Dendritic cell treated with granulocyte-macrophage colony-stimulating factor and Interleukin-4, amounts not matched to agents 40 ng/mL and 50 ng/mL, for 4 days (primary cell): Measurements from ENCODE around the gene BPIFB1.

Experiments used
- H3K27ac Mint-ChIP-seq: one replicate; pipeline ENCODE4 v1.8.0; 2022; ENCODE audit warnings: mild to moderate bottlenecking, mixed read lengths
- H3K27me3 Mint-ChIP-seq: one replicate; pipeline ENCODE4 v1.8.0; 2022; ENCODE audit warnings: mild to moderate bottlenecking, mixed read lengths
- H3K36me3 Mint-ChIP-seq: one replicate; pipeline ENCODE4 v1.8.0; 2022; ENCODE audit warnings: low read depth, mixed read lengths
- H3K4me1 Mint-ChIP-seq: one replicate; pipeline ENCODE4 v1.8.0; 2022; ENCODE audit warnings: low read depth, mixed read lengths
- H3K4me3 Mint-ChIP-seq: one replicate; pipeline ENCODE4 v1.8.0; 2022; ENCODE audit warnings: mild to moderate bottlenecking, moderate library complexity, mixed read lengths
- H3K9me3 Mint-ChIP-seq: one replicate; pipeline ENCODE4 v1.8.0; 2022; ENCODE audit warnings: mixed read lengths
- intact Hi-C: fragments of 100-400 bp; cut with micrococcal nuclease; formaldehyde crosslinking; loops from one replicate; pipeline ENCODE4 v1.15.0; 2022

The BPIFB1 gene

DNA sequence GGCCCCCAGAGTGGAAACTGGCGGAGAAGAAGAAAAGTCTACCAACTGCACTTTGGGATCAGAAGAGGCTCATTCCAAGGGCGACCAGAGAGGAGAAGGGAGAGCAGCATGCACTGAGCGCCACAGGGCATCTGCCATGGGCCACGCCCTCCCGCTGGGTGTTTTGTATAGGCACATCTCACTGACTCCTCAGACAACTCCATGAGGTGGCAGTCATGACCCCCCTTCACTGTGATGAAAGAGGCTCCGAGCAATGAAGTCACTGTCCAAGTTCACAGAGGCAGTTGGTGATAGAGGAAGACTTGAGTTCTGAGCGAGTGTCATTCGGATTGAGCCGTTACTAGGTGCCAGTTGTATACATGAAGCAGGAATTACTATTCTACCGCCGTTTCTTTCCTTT lies 15.4 kb downstream of the BPIFB1 start:
- intact Hi-C loops = no loop called here
- Mint-ChIP-seq H3K36me3 (no peaks in the 10 kb centered on the region), H3K27me3 (peaks cover 14% of the 10 kb centered on the region), H3K27ac (no peak overlapping the region), H3K4me3 (no peak overlapping the region), H3K4me1 (peaks cover 4% of the 10 kb centered on the region), H3K9me3 (no peaks in the 10 kb centered on the region)

DNA sequence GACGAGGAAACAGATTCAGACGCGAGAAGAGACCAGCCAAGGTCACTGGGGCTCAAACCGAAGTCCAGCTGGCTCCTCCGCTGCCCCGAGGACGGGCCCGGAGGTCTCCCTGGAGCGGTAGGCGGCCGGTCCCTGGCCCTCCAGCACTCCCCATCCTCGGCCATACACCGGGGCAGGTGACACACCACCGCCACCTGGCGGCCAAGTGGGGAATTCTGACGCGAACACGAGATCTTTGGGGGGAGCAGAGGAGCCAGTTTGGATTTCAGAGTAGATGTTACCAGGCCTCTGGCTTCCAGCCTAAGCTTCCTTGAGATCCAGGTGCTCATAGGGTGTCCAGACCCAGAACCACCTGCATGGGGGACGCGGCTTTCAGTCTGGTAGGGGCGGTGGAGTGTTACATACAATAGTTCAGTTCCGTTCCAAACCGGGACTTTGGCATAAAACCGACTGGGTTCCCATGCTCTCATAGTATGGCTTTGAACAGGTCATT lies 16.1 kb downstream of the BPIFB1 start:
- peaks cover 14% of the 10 kb centered on the region for H3K27me3 Mint-ChIP-seq
- intact Hi-C loops = loop anchor here (1.0 kb wide), 1 partner anchor 397 kb away; no protein-coding TSS in a partner anchor
- no peaks in the 10 kb centered on the region for H3K9me3 Mint-ChIP-seq
- H3K27ac Mint-ChIP-seq = no peak overlapping the region
- H3K36me3 Mint-ChIP-seq = no peaks in the 10 kb centered on the region
- peaks cover 4% of the 10 kb centered on the region for H3K4me1 Mint-ChIP-seq
- no peak overlapping the region for H3K4me3 Mint-ChIP-seq

DNA sequence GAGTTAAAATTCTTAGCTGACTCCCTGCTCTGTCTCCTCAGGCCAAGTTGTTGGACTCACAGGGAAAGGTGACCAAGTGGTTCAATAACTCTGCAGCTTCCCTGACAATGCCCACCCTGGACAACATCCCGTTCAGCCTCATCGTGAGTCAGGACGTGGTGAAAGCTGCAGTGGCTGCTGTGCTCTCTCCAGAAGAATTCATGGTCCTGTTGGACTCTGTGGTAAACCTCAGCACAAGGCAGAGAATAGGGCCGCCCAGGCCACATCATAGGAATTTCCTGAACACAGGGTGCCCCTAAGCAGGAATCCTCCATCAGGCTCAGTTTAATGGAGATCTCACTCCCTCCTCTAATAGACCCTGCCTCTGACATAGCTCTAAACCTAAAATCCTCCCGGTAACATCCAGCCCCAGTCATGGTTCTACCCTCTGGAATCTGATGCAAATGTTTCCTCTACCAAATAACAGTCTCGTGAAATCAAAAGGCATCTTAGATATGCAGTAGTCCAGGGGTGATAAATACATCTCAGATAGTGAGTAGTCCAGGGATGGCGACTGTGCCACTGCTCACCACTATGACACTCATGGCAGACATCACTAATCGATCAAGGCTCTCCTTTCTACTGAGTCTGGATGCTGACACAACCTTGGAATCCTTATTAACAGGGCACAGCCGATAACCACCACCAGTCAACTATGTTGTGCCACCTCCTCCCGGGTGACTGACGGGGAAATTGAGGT lies 18.3 kb downstream of the BPIFB1 start:
- Mint-ChIP-seq H3K4me3 (no peak overlapping the region), H3K36me3 (no peaks in the 10 kb centered on the region), H3K27ac (no peak overlapping the region), H3K4me1 (peaks cover 4% of the 10 kb centered on the region), H3K9me3 (no peaks in the 10 kb centered on the region), H3K27me3 (peaks cover 14% of the 10 kb centered on the region)
- intact Hi-C loops = no loop called here

DNA sequence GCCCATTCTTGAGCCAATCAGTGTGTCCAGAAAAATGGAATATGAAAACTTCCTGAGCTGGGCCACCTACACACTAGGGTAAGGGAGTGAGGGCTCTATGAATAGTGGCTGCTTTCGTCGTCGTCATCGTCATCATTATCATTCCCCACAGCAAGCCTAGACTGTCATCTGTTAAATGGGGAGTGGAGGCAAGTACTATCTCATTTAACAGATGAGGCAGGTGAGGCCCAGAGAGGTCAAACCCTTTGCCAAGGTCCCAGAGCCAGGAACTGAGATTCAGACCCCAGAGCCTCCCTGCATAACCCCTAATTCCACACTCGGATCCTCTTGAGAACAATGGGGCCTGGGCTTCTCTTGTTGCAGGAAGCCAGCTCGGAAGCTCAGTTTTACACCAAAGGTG lies 20.6 kb downstream of the BPIFB1 start:
- H3K27me3 Mint-ChIP-seq = no peaks in the 10 kb centered on the region
- no peaks in the 10 kb centered on the region for H3K9me3 Mint-ChIP-seq
- peaks cover 4% of the 10 kb centered on the region for H3K4me1 Mint-ChIP-seq
- H3K4me3 Mint-ChIP-seq = no peak overlapping the region
- intact Hi-C loops = no loop called here
- no peak overlapping the region for H3K27ac Mint-ChIP-seq
- no peaks in the 10 kb centered on the region for H3K36me3 Mint-ChIP-seq

DNA sequence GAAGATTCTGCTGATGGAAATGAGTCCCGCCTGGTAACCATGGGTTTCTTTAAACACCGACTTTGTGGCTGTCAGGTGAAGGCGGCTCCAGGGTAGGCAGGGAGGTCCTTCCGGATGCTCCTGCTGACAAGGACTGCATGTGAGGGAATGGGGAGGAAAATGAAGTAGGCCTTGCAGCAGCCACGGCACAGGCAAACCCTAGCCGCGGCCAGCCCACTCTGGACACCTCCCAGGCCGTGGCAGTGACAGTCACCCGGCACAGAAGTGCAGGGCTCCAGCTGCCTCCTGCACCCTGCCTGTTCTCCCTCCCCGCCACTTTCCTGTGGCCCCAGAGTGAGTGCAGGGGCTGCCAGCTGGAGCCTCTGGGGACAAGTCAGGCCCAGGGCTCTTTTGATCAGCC lies 21.0 kb downstream of the BPIFB1 start:
- Mint-ChIP-seq H3K9me3 (no peaks in the 10 kb centered on the region), H3K27ac (no peak overlapping the region), H3K4me1 (peaks cover 3% of the 10 kb centered on the region), H3K36me3 (no peaks in the 10 kb centered on the region), H3K27me3 (no peaks in the 10 kb centered on the region), H3K4me3 (no peak overlapping the region)
- intact Hi-C loops = no loop called here

- Mint-ChIP-seq H3K4me3 (no peak overlapping the region), H3K9me3 (no peaks in the 10 kb centered on the region), H3K27ac (no peak overlapping the region), H3K36me3 (no peaks in the 10 kb centered on the region), H3K27me3 (no peaks in the 10 kb centered on the region), H3K4me1 (no peaks in the 10 kb centered on the region)
- intact Hi-C loops = no loop called here
Observed at GRCh38 chr20:33305589-33306057, 22.6 kb downstream of the BPIFB1 start.

- H3K4me1 Mint-ChIP-seq = no peaks in the 10 kb centered on the region
- no peaks in the 10 kb centered on the region for H3K27me3 Mint-ChIP-seq
- no peak overlapping the region for H3K4me3 Mint-ChIP-seq
- no peak overlapping the region for H3K27ac Mint-ChIP-seq
- no peaks in the 10 kb centered on the region for H3K9me3 Mint-ChIP-seq
- no peaks in the 10 kb centered on the region for H3K36me3 Mint-ChIP-seq
- intact Hi-C loops = no loop called here
Observed at GRCh38 chr20:33306228-33306627, 23.2 kb downstream of the BPIFB1 start.

- intact Hi-C loops = no loop called here
- Mint-ChIP-seq H3K4me3 (no peak overlapping the region), H3K27ac (no peak overlapping the region), H3K27me3 (no peaks in the 10 kb centered on the region), H3K4me1 (no peaks in the 10 kb centered on the region), H3K9me3 (no peaks in the 10 kb centered on the region), H3K36me3 (no peaks in the 10 kb centered on the region)
Observed at GRCh38 chr20:33306807-33307206, 23.8 kb downstream of the BPIFB1 start.

DNA sequence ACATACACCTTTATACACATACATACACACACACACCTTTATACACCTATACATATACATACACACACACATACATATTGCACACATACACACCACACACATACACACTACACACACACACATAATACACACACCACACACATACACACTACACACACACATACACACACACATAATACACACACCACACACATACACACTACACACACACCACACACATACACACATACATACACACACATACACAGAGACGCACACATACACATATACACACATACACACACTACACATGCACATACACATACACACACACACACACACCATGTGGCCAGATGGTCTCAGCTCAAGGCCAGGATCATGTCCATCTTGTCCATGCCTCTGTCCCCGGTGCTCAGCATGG lies 25.7 kb downstream of the BPIFB1 start:
- no peak overlapping the region for H3K4me3 Mint-ChIP-seq
- no peaks in the 10 kb centered on the region for H3K27me3 Mint-ChIP-seq
- no peaks in the 10 kb centered on the region for H3K36me3 Mint-ChIP-seq
- H3K27ac Mint-ChIP-seq = no peak overlapping the region
- no peaks in the 10 kb centered on the region for H3K4me1 Mint-ChIP-seq
- intact Hi-C loops = no loop called here
- H3K9me3 Mint-ChIP-seq = no peaks in the 10 kb centered on the region

GRCh38 chr20:33309631-33310030 lies 26.6 kb downstream of the BPIFB1 start:
- intact Hi-C loops = no loop called here
- no peak overlapping the region for H3K4me3 Mint-ChIP-seq

GRCh38 chr20:33310327-33310899 lies 27.4 kb downstream of the BPIFB1 start:
- intact Hi-C loops = no loop called here
- Mint-ChIP-seq H3K4me3 (no peak overlapping the region), H3K9me3 (no peaks in the 10 kb centered on the region), H3K36me3 (no peaks in the 10 kb centered on the region), H3K4me1 (no peaks in the 10 kb centered on the region), H3K27ac (no peak overlapping the region), H3K27me3 (no peaks in the 10 kb centered on the region)

More at GRCh38 chr20:33309631-33310030, 26.6 kb downstream of the BPIFB1 start:
- no peaks in the 10 kb centered on the region for H3K9me3 Mint-ChIP-seq
- no peaks in the 10 kb centered on the region for H3K27me3 Mint-ChIP-seq
- H3K27ac Mint-ChIP-seq = no peak overlapping the region
- no peaks in the 10 kb centered on the region for H3K4me1 Mint-ChIP-seq
- H3K36me3 Mint-ChIP-seq = no peaks in the 10 kb centered on the region

DNA sequence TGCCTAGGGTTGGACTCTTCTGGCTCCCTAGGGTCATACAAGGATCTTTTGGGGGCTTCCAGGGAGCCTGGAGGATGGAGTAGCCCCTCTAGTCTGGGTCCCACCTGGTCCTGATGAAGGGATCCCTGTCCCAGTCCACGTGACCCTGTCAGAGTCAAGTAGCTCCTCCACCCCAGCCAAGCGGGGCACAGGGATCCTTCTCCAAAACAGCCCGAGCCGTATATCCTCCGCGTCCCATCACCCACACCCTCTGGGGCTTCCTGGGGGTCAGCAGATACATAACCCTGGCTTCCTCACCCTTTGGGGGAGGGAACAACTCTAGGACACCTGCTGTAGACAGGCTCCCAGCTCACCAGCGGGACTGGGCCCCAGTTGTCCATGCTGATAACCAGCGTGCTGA lies 28.0 kb downstream of the BPIFB1 start:
- H3K4me1 Mint-ChIP-seq = no peaks in the 10 kb centered on the region
- H3K27ac Mint-ChIP-seq = no peak overlapping the region
- no peaks in the 10 kb centered on the region for H3K27me3 Mint-ChIP-seq
- H3K4me3 Mint-ChIP-seq = no peak overlapping the region
- intact Hi-C loops = no loop called here
- no peaks in the 10 kb centered on the region for H3K36me3 Mint-ChIP-seq
- H3K9me3 Mint-ChIP-seq = no peaks in the 10 kb centered on the region

- H3K36me3 Mint-ChIP-seq = no peaks in the 10 kb centered on the region
- no peaks in the 10 kb centered on the region for H3K27me3 Mint-ChIP-seq
- intact Hi-C loops = no loop called here
- H3K9me3 Mint-ChIP-seq = no peaks in the 10 kb centered on the region
- H3K4me1 Mint-ChIP-seq = no peaks in the 10 kb centered on the region
- H3K27ac Mint-ChIP-seq = no peak overlapping the region
- H3K4me3 Mint-ChIP-seq = no peak overlapping the region
Observed at GRCh38 chr20:33311996-33312395, 29.0 kb downstream of the BPIFB1 start.

DNA sequence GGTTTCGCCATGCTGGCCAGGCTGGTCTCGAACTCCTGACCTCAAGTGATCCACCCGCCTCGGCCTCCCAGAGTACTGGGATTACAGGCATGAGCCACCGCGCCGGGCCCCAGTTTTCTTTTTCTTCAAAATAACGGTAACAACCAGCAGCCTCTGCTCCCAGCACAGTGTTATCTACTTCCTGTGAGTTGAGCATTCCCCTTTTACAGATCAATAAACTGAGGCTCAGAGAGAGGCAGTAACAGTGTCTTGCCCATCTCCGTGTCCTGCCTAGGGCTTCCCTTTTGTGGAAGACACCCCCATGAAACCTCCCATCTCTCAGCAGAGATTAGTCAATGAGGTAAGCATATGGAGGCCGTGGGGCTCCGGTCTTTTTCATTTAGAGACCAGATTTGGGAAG lies 29.6 kb downstream of the BPIFB1 start:
- Mint-ChIP-seq H3K9me3 (no peaks in the 10 kb centered on the region), H3K36me3 (no peaks in the 10 kb centered on the region), H3K27me3 (peaks cover 1% of the 10 kb centered on the region), H3K4me3 (no peak overlapping the region), H3K4me1 (no peaks in the 10 kb centered on the region), H3K27ac (no peak overlapping the region)
- intact Hi-C loops = no loop called here
